Measurements from ENCODE around the gene VAMP8.
"Not testable (repeated sequence)": the region's sequence is repeated elsewhere in the genome, so short reads cannot be mapped to it uniquely, and the experiment has no call there.

VAMP8 gene

GRCh38 chr2:85583667-85584353, 6.4 kb downstream of the VAMP8 start:
- DNase-seq: no peak

- DNase-seq: no peak
Measured at GRCh38 chr2:85584354-85584856, 7.0 kb downstream of the VAMP8 start, which contains the start of gene VAMP5. Gene VAMP5, plus strand, starts transcription at chr2:85584431. Its CDS starts 60 bp downstream, at chr2:85584491.

- no peak for DNase-seq
Measured at GRCh38 chr2:85584857-85585780, 7.7 kb downstream of the VAMP8 start.

- no peak for DNase-seq
Measured at GRCh38 chr2:85585781-85586105, 8.4 kb downstream of the VAMP8 start.

GRCh38 chr2:85588236-85588635, 10.8 kb downstream of the VAMP8 start:
- DNase-seq: no peak

- DNase-seq: no peak
Measured at GRCh38 chr2:85588645-85589044, 11.3 kb downstream of the VAMP8 start.

- DNase-seq: no peak
Measured at GRCh38 chr2:85589181-85589580, 11.8 kb downstream of the VAMP8 start.

GRCh38 chr2:85589982-85590791, 12.8 kb downstream of the VAMP8 start:
- no peak for DNase-seq

- no peak for DNase-seq
Measured at GRCh38 chr2:85590950-85591349, 13.6 kb downstream of the VAMP8 start.

- no peak for DNase-seq
Measured at GRCh38 chr2:85591563-85591962, 14.2 kb downstream of the VAMP8 start.

- DNase-seq: not testable (repeated sequence)
Measured at GRCh38 chr2:85592299-85592698, 14.9 kb downstream of the VAMP8 start.

GRCh38 chr2:85593023-85593422, 15.6 kb downstream of the VAMP8 start:
- no peak for DNase-seq

GRCh38 chr2:85594715-85595300, 17.4 kb downstream of the VAMP8 start:
- DNase-seq: peak; percentile 18

GRCh38 chr2:85595301-85596025, 18.1 kb downstream of the VAMP8 start, which contains the start of gene RNF181:
Gene RNF181, plus strand, starts transcription at chr2:85595745. Its CDS starts 19 bp downstream, at chr2:85595764.
- peak; percentile 97 for DNase-seq

- DNase-seq: no peak
Measured at GRCh38 chr2:85596026-85596333, 18.6 kb downstream of the VAMP8 start.

- DNase-seq: no peak
Measured at GRCh38 chr2:85596486-85597143, 19.2 kb downstream of the VAMP8 start.

GRCh38 chr2:85597241-85597640, 19.9 kb downstream of the VAMP8 start:
- no peak for DNase-seq

GRCh38 chr2:85598594-85599340, 21.4 kb downstream of the VAMP8 start:
- no peak for DNase-seq

- DNase-seq: no peak
Measured at GRCh38 chr2:85599468-85600234, 22.3 kb downstream of the VAMP8 start.

- DNase-seq: no peak
Measured at GRCh38 chr2:85600235-85600575, 22.8 kb downstream of the VAMP8 start.
